GM21447 (cell line): ENCODE results near the gene SPOP.
"Not testable (repeated sequence)": the region's sequence is repeated elsewhere in the genome, so short reads cannot be mapped to it uniquely, and the experiment has no call there.

Experiments used
- ATAC-seq: cut with Tn5 transposase; IDR thresholded peaks from one replicate; pipeline ENCODE4 v1.9.1; 2021; ENCODE audit not compliant: unreplicated experiment

Gene SPOP

DNA sequence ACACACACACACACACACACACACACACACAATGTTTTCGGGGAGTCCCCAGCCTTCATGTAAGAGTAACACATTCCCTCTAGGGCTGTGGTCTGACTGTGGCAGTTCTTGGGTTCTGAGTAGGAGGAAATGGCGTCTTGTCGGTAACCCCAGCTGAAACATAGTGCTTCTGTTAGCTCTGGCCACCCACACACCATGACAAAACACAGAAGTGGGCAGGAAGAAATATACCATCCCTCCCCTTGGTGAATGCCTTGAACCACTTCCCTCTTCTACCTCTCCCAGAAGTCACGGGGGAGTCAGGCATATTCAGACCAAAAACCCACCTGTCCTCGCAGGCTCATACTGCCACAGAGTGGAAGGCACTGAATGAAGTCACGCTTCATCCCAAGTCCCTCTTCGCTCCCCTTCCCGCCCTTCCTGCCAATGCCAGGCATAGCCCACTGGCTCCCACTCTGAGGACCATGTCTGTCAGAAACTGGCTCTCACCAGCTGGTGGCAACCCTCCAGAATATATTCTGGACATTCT is 18.4 kb upstream of the SPOP start:
- ATAC-seq = peak; percentile 72

DNA sequence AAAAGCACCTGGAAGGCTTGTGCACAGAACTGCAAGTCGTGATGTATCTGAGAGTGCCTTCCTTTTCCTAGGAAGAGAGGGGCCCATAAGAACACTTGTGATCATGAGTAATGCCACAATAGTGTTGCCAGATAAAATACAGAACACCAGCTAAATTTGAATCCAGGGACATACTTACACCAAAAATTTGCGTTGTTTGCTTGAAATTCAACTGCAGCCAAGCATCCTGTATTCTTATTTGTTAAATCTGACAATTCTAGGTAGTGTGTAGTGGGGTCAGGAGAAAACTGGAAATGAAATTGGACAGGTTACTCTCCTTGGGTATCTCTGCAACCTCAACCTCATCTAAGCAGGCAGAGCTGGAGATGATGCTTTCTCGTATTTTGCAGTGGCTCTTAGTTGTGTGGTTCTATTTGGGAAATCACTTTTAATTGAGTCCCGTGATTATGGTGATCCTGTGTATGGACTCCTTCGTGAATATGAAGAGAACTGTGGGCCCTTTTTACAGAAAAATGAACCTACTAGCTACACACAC is 17.9 kb upstream of the SPOP start:
- ATAC-seq = no peak

DNA sequence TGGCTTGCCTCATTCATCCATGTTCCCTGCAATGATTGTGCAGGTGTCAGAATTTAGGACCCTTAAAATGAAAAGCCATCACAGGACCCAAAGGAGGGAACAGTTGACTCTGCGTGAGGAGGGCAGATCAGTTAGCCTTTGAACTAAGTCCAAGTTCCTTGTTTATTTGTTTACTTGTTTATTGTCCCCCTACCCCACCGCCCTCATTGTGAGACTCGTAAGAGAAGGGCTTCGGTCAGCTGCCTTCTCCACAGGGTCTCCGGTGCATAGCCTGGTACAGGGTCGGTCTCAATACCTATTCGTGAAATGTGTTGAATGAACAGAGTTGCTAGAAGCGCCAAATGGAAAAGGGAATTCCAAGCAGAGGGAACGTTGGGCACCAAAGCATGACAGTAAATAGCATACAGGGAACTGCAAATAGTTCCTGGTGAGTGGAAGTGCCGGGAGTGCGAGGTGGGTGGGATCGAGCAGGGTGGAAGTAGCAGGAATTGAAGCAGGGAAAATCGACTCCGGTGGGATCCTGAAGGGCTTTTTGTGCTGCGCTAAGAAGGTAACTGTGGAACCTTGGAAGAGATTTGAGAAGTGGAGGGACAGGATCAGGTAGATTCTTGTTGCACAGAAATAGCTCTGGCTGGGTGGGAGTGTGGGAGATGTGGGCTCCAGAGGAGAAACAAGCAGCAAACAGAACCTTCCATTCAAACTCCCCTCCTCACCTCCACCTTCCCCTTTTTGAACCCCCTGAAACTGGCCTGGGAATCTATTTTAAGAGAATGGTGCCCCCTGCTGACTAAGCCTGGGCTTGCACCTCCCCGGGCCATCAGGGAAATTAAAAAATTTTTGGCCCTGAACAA is 17.2 kb upstream of the SPOP start:
- no peak for ATAC-seq

DNA sequence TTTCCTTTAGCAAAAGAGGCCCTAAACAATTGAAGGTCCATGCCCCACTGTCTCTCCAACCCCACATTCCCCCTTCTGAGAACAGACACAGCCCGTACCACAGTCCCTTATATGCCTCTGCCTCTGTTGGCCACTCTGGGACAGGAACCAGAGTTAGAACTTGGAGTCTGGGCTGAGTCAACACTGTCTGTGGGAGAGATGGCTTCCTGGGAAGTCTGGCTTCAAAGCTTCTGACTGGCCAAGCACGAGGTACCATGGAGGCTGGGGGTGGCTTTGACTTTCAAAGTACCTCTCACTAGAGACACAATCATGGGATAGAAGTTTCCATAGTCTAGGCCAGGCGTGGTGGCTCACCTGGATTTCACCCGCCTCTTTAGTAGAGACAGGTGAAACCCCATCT is 14.9 kb upstream of the SPOP start:
- no peak for ATAC-seq

DNA sequence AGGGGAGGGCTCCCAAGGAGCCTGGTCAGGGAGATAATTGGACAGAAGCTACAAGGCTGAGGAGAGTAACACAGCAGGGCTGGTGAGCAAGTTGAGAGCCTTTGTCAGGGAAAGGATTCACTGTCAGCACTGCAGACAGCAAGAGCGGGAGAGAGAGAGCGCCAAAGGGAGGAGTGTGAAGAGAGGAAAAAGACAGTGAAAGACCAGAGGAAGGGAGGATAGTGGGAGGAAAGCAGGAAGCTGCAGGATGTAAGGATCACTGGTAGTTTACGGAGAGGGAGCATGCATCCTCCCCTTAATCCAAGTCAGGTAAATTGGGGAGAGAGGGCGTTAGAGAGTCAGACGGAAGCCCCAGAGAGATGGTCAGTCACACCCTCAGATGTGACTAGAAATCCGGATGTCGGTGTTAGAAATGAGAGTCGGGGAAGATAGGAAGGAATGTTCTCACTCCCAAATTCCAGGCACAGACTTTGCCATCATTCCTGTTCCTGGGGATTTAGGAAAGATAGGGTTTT is 13.8 kb upstream of the SPOP start:
- ATAC-seq = no peak

DNA sequence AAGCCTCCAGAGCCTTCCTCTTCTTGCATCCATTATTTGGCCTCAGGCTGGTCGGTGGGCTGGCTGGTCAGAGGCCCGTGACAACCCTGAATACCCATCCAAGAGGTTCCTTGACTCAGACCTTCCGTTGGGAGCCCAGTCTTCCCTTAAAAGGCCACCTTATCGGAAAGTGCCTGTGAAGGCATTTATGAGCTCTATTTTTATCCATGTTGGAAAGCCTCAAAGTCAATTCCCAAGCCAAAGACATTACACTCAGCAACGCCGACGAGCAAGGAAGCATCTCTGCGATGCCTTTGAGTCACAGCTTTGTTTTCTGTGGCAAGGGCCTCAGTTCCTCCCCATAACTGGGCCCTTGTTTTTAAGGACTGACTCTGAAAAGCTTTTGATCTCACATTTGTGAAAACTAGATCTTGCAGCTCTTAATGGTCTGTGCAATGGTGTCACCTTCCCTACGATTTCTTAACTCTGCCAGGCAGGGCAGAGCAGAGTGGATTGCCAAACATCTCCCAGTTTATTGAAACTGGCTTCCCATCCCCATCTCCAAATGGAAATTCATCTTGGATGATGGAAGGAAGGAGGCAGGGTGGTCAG is 13.3 kb upstream of the SPOP start:
- ATAC-seq = no peak

DNA sequence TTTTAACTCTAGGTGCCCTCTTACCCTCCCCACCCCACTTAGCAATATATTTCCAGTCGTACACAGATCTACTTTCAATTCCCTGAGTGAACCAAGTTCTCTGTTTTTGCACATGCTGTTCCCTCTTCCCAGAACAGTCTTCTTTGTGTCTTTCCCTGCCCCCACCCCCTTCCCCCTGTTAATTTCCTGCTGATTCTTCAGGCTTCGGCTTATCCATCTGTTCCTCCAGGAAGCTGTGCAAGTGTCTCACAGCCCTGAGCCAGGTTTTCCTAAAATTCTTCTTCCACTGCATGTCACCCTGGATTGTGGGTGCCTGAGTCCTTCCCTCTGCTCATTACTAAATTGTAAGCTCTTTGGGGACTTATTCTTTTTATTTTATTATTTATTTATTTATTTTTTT is 12.4 kb upstream of the SPOP start:
- no peak for ATAC-seq

DNA sequence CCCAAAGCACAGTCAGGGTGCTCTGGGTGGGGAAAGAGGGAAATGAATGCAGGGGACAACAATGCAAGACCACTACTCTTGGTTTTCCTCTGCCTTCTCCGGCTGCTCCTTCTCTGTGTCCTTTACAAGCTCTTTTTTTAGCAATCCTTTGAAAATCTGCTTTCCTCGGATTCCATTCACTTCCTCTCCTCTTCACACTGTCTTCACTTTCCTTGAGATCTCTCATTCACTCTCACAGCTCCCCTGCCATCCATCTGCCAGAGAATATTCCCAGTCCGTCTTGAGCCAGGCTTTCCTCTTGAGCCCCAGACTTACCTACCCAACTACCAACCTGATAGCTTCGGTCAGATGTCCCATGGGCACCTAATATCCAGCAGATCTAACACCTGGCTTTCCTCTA is 11.0 kb upstream of the SPOP start:
- no peak for ATAC-seq

DNA sequence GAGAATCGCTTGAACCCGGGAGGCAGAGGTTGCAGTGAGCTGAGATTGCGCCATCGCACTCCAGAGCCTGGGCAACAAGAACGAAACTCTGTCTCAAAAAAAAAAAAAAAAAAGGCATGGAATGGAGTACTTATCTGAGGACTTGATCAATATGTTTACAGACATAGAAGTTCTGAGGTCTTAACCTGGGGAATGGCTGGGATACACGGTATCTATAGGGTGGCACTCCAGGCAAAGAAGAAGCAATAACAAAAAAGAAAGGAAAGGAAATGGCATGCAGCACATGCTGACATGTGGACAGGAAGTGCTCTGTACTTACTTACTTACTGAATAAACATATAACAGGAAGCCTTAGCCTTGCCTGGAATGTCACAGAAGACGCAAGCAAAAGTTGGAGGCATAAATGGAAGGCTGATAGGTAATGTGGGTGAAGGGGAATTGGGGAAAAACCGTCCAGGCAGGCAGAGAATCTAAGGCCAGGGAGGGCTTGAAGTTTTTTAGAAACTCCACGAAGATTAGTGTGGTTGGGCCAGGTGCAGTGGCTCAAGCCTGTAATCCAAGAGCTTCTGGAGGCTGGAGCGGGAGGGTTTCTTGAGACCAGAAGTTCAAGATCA is 10.1 kb upstream of the SPOP start:
- no peak for ATAC-seq

DNA sequence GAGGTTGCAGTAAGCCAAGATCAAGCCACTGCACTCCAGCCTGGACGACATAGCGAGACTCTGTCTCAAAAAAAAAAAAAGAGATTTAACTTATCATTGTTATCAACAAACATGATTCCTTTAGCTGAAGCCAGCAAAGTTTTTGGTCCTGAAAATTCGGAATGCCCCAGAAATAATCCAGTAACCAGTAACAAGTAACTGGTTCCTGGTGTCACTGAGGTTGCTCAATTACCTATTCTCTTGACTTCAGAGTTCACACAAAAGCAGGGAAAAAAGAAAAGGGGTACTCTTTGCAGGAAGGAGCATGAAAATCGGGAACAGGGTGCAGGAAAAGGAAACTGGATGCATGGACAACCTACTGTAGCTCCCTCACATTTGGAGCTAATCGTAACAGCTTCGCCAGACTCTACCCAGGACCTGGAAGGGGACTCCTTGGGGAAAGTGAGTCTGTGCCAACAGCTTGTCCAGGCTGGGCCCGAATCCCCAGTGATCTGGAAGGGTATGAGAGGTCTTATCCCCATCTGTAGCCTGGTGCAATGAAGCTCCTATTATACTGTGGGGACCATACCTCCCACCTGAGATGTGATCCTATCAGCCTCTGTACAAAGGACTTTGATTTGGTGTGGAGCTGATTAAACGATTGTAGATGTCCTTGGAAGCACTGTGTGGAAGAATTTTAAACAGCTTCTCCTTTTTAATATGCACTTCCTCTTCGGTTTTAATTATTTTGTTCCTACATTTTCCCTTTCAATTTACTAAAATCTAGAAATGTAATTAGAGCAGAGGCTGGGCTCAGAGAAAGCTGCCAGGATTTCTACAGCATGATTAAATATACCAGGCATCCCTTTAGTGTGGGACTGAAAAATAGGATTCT is 3.4 kb upstream of the SPOP start:
- ATAC-seq = no peak

DNA sequence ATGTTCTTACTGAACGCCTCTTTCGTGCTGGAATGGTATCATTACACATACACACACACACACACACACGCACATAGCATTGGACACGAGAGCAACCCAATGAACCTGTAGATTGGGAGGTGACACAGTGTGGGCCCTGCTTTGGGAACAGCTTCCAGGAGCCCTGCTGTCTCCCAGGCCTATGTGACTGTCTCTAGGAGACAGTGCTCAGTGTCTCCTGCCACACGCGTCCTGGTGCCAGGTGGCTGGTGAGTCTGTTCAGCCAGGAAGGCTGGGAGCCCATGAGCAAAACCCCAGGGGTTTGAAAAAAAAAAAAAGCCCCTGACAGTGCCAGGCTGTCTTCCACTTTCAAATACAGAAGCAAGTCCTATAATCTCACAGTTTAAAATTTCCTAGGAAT is 2.4 kb upstream of the SPOP start:
- no peak for ATAC-seq

DNA sequence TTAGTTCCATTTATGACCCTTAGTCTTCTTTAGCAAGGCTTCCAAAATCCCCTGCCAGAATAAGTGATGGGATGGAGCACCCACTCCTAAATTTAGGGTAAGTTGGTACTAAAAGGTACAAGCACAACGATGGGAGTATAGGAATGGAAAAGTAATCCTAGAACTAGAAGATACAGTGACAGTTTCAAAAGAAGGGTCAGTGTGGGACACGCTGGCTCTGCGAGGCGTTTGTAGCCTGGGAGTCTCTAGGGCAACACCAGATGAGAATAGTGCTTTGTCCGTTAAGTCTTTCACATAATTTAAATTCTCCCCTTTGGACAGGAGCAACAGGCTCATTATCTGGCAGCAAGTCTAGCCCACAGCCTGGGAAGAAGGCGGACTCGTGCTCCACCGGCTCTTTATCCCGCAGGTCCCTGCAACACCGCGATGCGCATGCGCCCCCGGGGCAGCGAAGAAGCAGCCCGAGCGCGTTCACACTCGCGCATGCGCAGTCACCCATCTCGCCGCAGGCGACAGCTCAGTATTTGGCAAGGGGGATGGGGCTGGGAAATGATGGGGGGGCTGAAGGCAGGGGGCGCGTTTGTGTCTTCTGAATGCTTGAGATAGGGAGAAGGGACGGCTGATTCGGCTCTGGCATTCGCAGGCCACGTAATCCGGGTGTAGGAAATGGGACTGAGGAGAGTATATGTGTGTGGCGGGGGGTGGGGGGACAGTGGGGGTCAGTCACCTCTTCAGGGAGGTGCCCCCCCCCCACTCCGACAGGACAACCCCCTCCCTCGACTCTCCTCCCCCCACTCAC is 564 bp downstream of the SPOP start:
- peak; percentile 33 for ATAC-seq

DNA sequence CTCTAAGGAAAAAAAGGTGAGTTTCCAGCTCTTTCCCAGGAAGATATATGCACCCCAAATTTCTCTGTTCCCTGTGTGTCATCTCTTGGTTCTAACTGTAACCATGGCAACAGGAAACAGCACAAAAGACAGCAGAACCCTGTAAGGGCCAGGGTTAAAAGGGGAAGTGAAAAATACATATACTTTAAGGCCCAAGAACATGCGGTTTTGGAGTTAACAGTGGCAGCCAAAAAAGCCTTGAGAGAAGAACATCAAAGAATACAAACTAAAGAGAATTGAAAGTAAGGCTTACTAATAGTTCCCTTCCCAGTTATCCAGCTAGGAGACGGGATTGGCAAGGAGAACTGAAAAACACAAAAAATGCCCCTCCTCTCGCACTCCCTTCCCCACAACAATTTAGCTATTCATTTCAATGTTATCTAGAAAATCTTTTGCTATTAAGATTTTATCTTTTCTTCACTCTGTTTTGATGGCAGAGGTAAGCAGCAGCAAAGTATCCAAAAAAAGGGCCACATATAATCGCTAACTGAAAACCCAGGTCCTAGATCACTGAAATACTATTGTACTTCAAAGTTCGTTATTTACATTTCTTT is 1.5 kb downstream of the SPOP start:
- peak; percentile 73 for ATAC-seq

DNA sequence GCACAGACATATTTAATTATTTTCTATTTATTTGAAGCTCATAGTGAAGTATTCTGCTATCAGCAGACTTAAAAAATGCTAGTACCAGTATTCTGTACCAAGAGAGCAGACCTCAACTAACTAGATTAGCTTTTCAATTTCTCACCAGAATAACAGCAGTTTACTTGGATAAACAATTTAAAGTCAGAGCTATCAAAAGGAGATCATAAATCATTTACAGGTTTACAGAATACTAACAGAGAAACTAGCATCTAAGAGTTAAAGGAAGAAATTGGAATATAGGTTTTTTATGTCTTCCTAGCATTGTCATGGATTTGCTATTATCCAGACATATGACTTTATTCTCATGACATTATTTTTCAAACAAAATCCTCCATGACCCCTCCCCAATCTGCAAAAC is 3.4 kb downstream of the SPOP start:
- no peak for ATAC-seq

DNA sequence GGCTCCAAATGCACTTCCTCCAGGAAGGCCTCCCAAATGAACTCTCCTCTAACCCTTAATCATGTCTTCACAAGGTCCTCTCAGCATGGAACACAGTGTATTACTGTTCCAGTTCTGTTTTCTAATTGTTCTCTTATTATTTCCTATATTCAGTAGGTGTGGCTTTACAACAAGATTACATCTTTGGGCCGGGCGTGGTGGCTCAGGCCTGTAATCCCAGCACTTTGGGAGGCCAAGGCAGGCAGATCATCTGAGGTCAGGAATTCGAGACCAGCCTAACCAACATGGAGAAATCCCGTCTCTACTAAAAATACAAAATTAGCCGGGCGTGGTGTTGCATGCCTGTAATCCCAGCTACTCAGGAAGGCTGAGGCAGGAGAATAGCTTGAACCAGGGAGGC is 4.2 kb downstream of the SPOP start:
- not testable (repeated sequence) for ATAC-seq

DNA sequence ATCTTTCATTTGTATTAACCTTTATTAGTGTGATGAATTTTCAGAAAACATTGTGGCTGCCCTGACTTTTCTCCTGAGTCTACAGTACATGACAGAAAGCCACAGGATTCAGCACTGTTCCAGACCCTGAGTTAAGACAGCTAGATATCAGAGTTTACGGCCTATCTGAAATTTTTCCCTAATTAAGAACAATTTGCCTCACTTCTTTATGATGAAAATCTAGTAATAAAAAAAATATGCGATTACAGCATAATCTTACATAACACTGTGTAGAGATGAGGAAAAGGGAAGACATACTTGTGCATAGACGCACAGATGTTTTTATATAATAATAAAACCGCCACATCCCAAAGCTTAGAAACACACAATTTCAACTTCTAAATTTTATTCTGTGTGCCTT is 7.3 kb downstream of the SPOP start:
- no peak for ATAC-seq

DNA sequence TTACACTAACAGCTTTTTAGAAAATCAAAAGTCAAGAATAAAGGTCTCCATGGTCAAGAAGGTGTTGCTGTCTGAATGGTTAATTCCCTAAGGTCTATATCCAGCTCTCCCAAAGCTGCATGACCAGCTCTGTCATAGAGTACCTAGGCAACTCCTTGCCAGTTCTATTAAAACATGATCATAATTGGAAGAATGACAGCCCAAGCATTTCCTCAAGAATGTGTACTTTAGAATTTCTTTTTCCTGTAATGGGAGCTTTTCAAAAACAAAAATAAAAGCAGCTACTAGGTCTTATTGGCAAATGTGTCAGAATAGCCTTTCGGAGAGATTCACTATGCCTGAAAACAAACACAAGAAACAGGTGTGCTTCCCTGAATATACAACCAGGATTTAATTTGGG is 7.9 kb downstream of the SPOP start:
- ATAC-seq = no peak

DNA sequence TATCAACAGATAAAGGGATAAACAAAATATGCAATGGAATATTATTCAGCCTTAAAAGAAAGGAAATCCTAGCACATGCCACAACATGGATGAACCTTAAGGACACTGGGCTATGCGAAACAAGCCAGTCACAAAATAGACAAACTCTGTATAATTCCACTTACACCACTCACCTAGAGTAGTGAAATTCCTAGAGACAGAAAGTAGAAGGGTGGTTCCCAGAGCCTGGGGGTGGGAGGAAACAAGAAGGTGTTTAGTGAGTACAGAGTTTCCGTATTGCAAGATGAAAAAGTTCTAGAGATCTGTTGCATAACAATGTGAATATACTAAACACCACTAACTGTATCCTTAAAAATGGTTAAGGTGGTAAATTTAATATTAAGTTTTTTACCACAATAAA is 10.0 kb downstream of the SPOP start:
- no peak for ATAC-seq

DNA sequence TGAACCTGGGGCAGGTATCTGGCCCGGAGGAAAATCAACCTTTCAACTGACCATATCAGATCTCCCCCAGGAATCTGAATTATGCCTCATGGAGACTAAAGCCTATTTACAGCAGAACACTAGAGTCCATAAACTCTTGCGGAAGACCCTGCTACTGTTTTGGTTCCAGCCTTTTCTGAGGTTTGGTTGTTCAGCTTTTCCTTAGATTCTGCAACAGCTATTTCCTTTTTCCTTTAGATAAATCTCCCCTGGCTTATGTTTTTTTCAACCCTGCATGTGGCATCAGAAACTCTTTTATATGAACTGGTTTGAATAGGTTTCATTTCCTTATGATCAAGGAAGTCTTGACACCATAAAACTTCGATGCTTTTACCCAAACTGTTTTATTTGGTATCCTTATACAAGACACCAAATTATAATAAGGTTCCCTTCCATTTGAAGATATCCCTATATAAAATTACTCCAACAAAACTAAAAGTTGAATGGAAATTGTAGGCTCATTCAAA is 13.1 kb downstream of the SPOP start:
- ATAC-seq = no peak
